GM12873 (cell line): Measurements from ENCODE around the gene CDC42EP4.

Source experiments
- TF ChIP-seq, protein P1 (sequence below): IDR thresholded peaks from 2 replicates; pipeline ENCODE4 v1.5.1; 2012; ENCODE audit warnings: low read depth, mild to moderate bottlenecking, moderate library complexity, low read length, control low read depth; ENCODE audit not compliant: insufficient read depth; ENCODE audit errors: missing control alignments

Gene CDC42EP4

DNA sequence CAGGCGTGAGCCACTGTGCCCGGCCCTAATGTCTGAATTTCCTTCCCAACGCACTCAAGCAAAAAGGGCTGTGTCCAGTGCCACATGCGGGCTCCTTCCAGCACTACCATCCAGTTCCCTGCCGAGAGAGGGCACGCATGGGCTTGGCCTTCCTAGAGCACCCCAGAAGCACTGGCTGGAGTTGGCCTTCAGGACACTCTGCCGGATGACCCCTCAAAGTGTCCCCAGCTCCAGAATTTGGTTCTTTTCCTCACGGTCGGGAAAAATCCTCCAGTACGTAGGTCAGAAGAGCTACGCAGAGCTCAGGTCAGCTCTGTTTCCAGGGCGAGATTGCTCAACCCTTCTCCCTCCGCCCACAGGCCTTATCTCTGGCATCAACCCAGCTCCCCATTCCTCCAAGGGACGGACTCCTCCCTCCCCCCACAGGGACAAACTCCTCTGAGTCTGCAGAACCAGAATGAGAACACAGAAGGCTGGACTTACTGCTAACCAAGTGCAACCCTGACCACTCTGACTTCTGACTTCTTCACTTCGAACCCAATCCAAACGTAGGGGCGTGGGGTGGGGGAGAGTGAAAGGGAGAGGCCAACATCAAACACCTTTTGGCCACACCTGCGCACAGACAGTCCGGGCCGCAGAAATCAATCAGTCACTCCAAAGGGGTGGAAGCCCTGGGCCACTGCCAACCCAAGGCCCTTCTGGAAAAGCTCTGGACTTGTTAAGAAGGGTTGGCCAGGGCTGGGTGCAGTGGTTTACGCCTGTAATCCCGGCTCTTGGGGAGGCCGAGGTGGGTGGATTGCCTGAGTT lies 3.6 kb downstream of the CDC42EP4 start:
- TF ChIP-seq, protein P1, sequence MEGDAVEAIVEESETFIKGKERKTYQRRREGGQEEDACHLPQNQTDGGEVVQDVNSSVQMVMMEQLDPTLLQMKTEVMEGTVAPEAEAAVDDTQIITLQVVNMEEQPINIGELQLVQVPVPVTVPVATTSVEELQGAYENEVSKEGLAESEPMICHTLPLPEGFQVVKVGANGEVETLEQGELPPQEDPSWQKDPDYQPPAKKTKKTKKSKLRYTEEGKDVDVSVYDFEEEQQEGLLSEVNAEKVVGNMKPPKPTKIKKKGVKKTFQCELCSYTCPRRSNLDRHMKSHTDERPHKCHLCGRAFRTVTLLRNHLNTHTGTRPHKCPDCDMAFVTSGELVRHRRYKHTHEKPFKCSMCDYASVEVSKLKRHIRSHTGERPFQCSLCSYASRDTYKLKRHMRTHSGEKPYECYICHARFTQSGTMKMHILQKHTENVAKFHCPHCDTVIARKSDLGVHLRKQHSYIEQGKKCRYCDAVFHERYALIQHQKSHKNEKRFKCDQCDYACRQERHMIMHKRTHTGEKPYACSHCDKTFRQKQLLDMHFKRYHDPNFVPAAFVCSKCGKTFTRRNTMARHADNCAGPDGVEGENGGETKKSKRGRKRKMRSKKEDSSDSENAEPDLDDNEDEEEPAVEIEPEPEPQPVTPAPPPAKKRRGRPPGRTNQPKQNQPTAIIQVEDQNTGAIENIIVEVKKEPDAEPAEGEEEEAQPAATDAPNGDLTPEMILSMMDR = no peak

DNA sequence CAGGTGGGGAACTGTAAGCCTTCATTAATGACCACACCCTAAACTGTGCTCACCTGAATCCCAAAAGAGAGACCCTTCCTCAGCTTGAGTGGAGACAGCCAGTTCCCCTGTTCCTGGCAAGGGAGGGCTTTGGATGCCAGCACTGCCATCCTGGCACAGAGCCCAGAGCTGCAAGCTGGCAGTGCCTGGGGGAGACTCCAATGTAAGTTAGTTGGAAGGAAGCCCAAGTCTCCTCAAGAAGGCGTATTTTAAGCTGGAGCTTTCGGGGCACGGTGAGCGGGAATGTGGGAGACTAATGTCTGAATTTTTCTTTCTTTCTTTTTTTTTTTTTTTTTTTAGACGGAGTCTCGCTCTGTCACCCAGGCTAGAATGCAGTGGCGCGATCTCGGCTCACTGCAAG lies 4.7 kb downstream of the CDC42EP4 start:
- TF ChIP-seq, protein P1 = no peak

- TF ChIP-seq, protein P1 = no peak
Observed at GRCh38 chr17:73305845-73306836, 5.7 kb downstream of the CDC42EP4 start.

DNA sequence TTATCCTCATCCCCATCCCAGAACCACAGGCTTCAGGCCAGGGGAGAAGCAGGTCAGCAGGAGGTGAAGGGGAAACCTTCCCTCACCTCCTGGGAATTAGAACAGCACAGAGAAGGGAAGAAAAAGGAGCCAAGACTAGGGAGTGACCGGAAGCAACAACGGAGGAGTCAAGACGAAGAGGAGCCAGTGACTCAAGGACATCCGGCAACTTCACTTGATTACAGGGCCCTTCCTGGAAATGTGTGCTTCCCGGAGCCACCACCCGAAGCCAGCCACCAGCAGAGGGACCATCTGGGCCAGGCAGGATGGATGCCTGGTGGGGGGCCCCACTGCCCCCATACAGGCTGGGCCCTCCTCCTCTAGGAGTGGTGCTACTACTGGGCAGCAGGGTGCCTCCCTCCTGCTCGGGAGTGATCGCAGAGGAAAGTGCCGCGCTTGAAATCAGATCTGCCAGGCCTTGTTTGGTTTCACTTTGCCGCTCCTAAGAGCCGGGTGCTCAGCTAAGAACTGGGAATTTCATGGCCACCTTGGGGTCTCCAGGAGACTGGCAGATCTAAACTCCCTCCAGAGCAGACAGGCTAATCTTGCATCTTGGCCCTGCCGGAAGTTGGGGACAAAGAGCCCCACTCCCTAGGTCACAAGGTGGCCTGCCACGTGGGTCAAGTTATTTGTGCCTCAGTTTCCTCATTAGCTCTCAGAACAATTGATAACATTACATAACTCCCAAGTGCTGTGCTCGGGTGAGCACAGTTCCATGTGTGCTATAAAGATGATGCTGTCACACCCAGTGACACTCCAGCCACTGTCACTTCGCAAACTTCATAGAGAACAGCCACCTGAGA lies 6.6 kb downstream of the CDC42EP4 start:
- TF ChIP-seq, protein P1 = no peak

DNA sequence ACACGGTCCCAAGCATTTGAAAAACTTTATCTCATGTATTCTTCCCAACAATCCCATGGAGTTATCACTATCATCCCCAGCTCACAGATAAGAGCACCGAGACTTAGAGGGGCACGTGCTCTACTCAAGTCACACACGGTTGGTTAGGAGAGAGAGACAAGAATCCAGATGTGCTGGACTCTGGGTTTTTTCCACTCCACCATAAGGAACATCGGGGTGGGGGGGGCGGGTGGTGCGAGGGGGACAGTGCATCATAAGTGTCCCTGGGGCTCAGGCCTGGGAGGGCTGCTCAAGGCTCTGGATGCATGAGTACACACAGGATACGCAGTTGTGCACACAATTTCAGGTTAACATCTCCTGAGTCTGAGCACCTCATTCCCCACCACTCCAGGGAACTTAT lies 7.4 kb downstream of the CDC42EP4 start:
- TF ChIP-seq, protein P1 = no peak

DNA sequence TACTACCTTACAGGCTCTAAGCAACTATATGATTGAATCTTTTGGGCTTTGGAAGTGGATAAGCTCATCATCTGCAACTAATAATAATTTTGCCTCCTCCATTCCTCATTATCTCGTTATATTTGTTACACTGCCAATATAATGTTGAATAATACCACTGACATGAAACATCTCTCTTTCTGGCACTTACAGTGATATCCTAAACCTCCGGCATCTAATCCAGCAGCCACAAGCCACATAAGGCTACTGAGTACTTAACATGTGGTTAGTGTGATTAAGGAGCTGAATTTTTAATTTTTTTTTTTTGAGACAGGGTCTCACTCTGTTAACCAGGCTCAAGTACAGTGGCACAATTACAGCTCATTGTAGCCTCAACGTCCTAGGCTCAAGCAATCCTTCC lies 9.6 kb downstream of the CDC42EP4 start:
- TF ChIP-seq, protein P1 = no peak
